ENCODE data around the gene SEPTIN10. TPM values are rescaled to one million over a fixed set of nuclear protein-coding genes. Genes with fewer than 3 reads are reported as not detected.

SEPTIN10 gene
- total and polyA plus RNA-seq, 3 donors from 2014 or later = 118 to 151 (median 130) TPM

GRCh38 chr2:109655287-109655686, 41.5 kb upstream of the SEPTIN10 start:
- H3K4me1 ChIP-seq = no peaks in the 10 kb centered on the region
- no peak overlapping the region for H3K4me3 ChIP-seq
- H3K27ac ChIP-seq = no peak overlapping the region
- no peak for DNase-seq
- no peaks in the 10 kb centered on the region for H3K9me3 ChIP-seq
- H3K27me3 ChIP-seq = no peaks in the 10 kb centered on the region
- intact Hi-C loops (cut with DNase I; ENCODE audit: low total_unique reads) = no loop called here
- TF ChIP-seq CTCF (IDR thresholded peaks at IDR 0.05) (no peak), POLR2A (IDR thresholded peaks at IDR 0.05) (no peak)
- H3K36me3 ChIP-seq (ENCODE audit: low read depth, missing control alignments) = no peaks in the 10 kb centered on the region
- WGBS, 2 donors = 62 to 68% methylated on average over 3 of the region's 3 CpGs

- no peak for DNase-seq
- TF ChIP-seq POLR2A (IDR thresholded peaks at IDR 0.05) = no peak
- no peak for TF ChIP-seq CTCF (IDR thresholded peaks at IDR 0.05)
- no peaks in the 10 kb centered on the region for H3K9me3 ChIP-seq
- H3K27ac ChIP-seq = no peak overlapping the region
- H3K4me1 ChIP-seq = no peaks in the 10 kb centered on the region
- H3K27me3 ChIP-seq = no peaks in the 10 kb centered on the region
- WGBS, 2 donors = 92 to 93% methylated on average over 8 of the region's 8 CpGs
- intact Hi-C loops (cut with DNase I; ENCODE audit: low total_unique reads) = no loop called here
- H3K4me3 ChIP-seq = no peak overlapping the region
- no peaks in the 10 kb centered on the region for H3K36me3 ChIP-seq (ENCODE audit: low read depth, missing control alignments)
Observed at GRCh38 chr2:109654326-109655050, 40.7 kb upstream of the SEPTIN10 start.

- WGBS, 2 donors = 81 to 83% methylated on average over 14 of the region's 14 CpGs
- H3K4me1 ChIP-seq = peaks cover under 1% of the 10 kb centered on the region
- H3K36me3 ChIP-seq (ENCODE audit: low read depth, missing control alignments) = no peaks in the 10 kb centered on the region
- H3K27me3 ChIP-seq = no peaks in the 10 kb centered on the region
- H3K27ac ChIP-seq = no peak overlapping the region
- DNase-seq = no peak
- no peaks in the 10 kb centered on the region for H3K9me3 ChIP-seq
- intact Hi-C loops (cut with DNase I; ENCODE audit: low total_unique reads) = no loop called here
- TF ChIP-seq CTCF (IDR thresholded peaks at IDR 0.05) (no peak), POLR2A (IDR thresholded peaks at IDR 0.05) (no peak)
- H3K4me3 ChIP-seq = no peak overlapping the region
Observed at GRCh38 chr2:109649736-109650695, 36.2 kb upstream of the SEPTIN10 start.

GRCh38 chr2:109648041-109648527, 34.3 kb upstream of the SEPTIN10 start:
- H3K4me1 ChIP-seq = peaks cover 6% of the 10 kb centered on the region
- no peak overlapping the region for H3K4me3 ChIP-seq
- intact Hi-C loops (cut with DNase I; ENCODE audit: low total_unique reads) = no loop called here
- no peak overlapping the region for H3K27ac ChIP-seq
- no peaks in the 10 kb centered on the region for H3K9me3 ChIP-seq
- DNase-seq = no peak
- no peaks in the 10 kb centered on the region for H3K27me3 ChIP-seq
- H3K36me3 ChIP-seq (ENCODE audit: low read depth, missing control alignments) = no peaks in the 10 kb centered on the region
- TF ChIP-seq CTCF (IDR thresholded peaks at IDR 0.05) (no peak), POLR2A (IDR thresholded peaks at IDR 0.05) (no peak)
- 79 to 80% methylated on average over 8 of the region's 8 CpGs for WGBS, 2 donors
